ENCODE results near the gene CSPG4. TPM values are rescaled to one million over a fixed set of nuclear protein-coding genes. Genes with fewer than 3 reads are reported as not detected.

Gene CSPG4
- total RNA-seq, 1 donor from 2014 or later = 7.3 TPM

DNA sequence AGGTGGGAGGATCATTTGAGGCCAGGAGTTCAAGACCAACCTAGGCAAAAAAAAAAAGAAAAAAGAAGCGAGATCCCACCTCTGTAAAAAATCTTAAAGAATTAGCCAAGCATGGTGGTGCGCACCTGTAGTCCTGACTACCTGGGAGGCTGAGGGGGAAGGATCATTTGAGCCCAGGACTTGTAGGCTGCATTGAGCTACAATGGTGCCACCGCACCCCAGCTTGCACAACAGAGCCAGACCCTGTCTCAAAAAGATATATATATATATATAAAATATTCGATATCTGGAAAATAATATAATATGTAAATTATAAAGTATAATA, 71.5 kb downstream of the CSPG4 start:
- peaks cover 20% of the 10 kb centered on the region for H3K4me1 Mint-ChIP-seq (ENCODE audit: unreplicated experiment)
- no peak for DNase-seq (ENCODE audit: extremely low spot score, unreplicated experiment)
- H3K27ac Mint-ChIP-seq = peak overlapping the region; percentile 91
- H3K27me3 Mint-ChIP-seq = no peaks in the 10 kb centered on the region
- no peaks in the 10 kb centered on the region for H3K9me3 Mint-ChIP-seq
- H3K36me3 Mint-ChIP-seq = no peaks in the 10 kb centered on the region
- TF ChIP-seq, protein P1, sequence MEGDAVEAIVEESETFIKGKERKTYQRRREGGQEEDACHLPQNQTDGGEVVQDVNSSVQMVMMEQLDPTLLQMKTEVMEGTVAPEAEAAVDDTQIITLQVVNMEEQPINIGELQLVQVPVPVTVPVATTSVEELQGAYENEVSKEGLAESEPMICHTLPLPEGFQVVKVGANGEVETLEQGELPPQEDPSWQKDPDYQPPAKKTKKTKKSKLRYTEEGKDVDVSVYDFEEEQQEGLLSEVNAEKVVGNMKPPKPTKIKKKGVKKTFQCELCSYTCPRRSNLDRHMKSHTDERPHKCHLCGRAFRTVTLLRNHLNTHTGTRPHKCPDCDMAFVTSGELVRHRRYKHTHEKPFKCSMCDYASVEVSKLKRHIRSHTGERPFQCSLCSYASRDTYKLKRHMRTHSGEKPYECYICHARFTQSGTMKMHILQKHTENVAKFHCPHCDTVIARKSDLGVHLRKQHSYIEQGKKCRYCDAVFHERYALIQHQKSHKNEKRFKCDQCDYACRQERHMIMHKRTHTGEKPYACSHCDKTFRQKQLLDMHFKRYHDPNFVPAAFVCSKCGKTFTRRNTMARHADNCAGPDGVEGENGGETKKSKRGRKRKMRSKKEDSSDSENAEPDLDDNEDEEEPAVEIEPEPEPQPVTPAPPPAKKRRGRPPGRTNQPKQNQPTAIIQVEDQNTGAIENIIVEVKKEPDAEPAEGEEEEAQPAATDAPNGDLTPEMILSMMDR (conservative IDR thresholded peaks at IDR 0.05) = no peak
- H3K4me3 Mint-ChIP-seq = peak overlapping the region; percentile 95

DNA sequence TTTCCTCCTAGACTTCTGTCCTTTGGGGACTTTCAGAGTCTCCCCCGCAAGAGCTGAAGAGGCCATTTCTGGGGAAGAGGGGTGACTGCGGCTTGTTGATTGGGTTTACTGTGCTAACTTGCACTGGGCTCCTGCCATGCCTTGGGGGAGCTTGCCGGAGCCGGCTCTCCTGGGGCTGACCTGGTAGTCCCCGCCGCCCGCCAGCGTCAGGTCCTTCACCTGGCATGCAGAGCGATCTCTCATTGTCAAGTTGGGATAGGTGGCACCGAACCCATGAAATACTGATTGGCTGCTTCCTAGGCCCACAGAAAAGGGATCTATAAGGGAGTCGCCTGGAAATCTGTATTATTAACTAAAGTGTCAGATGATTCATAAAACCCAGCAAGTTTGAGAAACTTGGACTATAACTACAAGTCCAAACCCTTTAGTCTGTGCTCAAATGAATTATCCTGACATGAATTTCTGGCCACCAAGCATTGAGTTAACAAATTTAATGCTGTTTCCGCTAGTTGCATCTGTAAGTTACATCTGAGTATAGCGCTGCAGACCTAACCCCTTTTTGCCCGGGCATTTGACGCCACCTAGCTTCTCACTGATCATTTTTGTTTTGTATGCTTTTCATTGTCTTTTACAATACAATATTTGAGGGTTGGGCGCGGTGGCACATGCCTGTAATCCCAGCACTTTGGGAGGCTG, 72.0 kb downstream of the CSPG4 start:
- no peaks in the 10 kb centered on the region for H3K9me3 Mint-ChIP-seq
- peak overlapping the region; percentile 91 for H3K27ac Mint-ChIP-seq
- no peaks in the 10 kb centered on the region for H3K36me3 Mint-ChIP-seq
- no peak for DNase-seq (ENCODE audit: extremely low spot score, unreplicated experiment)
- H3K27me3 Mint-ChIP-seq = no peaks in the 10 kb centered on the region
- TF ChIP-seq, protein P1 (conservative IDR thresholded peaks at IDR 0.05) = peak; percentile 31
- peak overlapping the region; percentile 95 for H3K4me3 Mint-ChIP-seq
- H3K4me1 Mint-ChIP-seq (ENCODE audit: unreplicated experiment) = peaks cover 20% of the 10 kb centered on the region

DNA sequence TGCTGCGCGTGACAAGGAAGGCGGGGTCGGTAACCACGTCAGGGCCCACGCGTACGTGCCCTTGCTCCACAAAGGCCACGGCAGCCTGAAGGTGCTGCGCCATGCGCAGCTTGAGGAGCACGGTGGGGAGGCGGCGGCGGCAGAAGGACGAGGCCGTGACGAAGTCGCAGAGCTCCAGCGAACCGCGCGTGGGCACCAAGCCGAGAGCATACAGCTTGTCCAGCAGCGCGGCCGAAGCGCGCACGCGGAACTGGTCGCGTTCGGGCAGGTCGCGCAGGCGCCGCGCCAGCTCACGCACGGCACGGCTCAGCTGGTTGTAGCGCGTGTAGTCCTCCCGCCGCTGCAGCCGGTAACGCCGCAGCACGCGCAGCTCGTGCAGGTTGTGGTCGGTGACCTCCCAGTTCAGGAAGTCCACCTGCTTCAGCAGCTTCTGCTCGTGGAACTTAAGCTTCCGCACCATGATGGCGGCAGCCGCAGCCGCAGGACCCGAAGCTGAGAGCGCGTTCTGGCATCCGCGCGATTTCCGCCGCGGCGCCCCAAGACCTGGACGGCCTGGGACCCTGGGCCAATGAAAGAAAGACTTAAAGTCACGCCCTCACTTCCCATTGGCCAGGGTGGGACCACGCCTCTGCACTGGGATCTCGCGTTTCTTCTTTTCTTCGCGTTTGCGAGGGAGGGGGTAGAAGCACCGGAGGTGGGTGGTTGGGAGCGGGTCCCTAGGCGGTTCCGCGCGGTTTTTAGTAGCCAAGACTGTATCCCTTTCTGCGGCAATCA, 72.8 kb downstream of the CSPG4 start, which contains the start of gene IMP3:
Gene IMP3, minus strand, starts transcription at position 516 of the 774 bp plus-strand sequence. Its CDS starts 56 bp downstream, at position 460.
- peak; percentile 93 for DNase-seq (ENCODE audit: extremely low spot score, unreplicated experiment)
- peak within 1 kb of the TSS; percentile 95 for H3K4me3 Mint-ChIP-seq
- peak within 1 kb of the TSS; percentile 91 for H3K27ac Mint-ChIP-seq
- no peaks in the 10 kb centered on the region for H3K9me3 Mint-ChIP-seq
- H3K4me1 Mint-ChIP-seq (ENCODE audit: unreplicated experiment) = peaks cover 20% of the 10 kb centered on the region
- no peaks in the 10 kb centered on the region for H3K36me3 Mint-ChIP-seq
- no peaks in the 10 kb centered on the region for H3K27me3 Mint-ChIP-seq
- TF ChIP-seq, protein P1 (conservative IDR thresholded peaks at IDR 0.05) = no peak

DNA sequence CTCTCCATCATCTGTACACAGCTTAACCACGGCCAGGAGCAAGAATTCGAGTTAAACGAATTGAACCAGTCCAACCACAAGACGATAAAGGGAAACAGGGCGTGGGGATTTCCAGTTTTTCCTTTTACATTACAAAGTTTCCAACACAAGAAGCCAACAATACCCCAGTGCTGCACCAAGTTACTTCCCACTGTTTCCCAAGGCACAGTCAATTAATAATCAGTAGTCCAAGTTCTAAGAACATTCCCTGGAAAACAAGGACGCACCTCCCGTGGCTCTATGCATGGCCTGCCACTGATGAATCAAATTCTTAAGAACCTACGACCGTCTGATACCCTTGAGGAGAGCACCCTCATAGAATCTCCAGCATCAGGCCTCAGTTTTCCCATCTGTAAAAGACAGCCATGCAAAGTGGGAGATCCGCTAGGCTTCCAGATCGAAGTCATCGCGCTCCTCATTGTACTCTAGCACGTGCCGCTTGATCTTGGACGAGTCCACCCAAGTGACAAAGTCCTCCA, 73.4 kb downstream of the CSPG4 start:
- Mint-ChIP-seq H3K4me1 (ENCODE audit: unreplicated experiment) (peaks cover 20% of the 10 kb centered on the region), H3K36me3 (no peaks in the 10 kb centered on the region), H3K27ac (peak overlapping the region; percentile 91), H3K4me3 (peak overlapping the region; percentile 95), H3K27me3 (no peaks in the 10 kb centered on the region), H3K9me3 (no peaks in the 10 kb centered on the region)
- no peak for DNase-seq (ENCODE audit: extremely low spot score, unreplicated experiment)
- TF ChIP-seq, protein P1 (conservative IDR thresholded peaks at IDR 0.05) = no peak

DNA sequence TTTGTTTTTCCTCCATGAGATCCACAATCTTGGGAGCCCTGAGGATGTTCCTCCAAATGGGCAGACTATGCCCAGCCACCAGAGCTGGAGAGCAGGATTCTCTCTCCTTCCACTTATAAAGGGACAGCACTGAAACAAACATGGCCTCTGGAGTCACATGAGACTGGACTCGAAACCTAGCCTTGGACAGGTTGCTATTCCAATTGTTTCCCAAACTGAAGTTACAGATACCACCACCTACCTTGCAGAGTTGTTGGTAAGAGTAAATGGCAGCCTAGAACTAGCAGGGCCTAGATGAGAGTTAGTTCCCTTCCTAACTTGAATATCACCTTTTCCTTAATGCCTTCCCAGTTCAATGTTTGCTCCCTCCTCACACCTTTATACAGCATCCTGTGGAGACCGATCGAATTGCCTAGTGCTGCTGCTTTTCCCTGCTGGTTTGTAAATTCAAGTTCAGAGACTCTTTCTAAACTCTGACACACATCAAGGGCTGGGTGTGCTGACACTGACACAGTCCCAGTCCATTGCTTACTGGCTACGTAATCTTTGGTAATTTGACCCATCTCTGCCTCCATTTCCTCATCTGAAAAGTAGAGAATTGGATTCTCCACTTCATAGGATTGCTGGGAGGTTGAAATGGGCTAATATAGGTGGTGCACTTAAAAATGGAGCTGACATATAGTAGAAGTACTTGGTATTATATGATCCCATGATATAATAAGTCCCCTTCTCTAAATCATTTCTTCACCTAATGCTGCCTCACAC, 75.2 kb downstream of the CSPG4 start:
- TF ChIP-seq, protein P1 (conservative IDR thresholded peaks at IDR 0.05) = no peak
- peak overlapping the region; percentile 69 for H3K4me3 Mint-ChIP-seq
- H3K27ac Mint-ChIP-seq = peak overlapping the region; percentile 36
- no peaks in the 10 kb centered on the region for H3K27me3 Mint-ChIP-seq
- no peak for DNase-seq (ENCODE audit: extremely low spot score, unreplicated experiment)
- no peaks in the 10 kb centered on the region for H3K9me3 Mint-ChIP-seq
- no peaks in the 10 kb centered on the region for H3K36me3 Mint-ChIP-seq
- peaks cover 20% of the 10 kb centered on the region for H3K4me1 Mint-ChIP-seq (ENCODE audit: unreplicated experiment)
